ENCODE measurements around the gene FUZ.

GRCh38 chr19:49847731-49848696 lies 34.9 kb upstream of the FUZ start:
- no peak for TF ChIP-seq TAF1 (IDR thresholded peaks at IDR 0.05; ENCODE audit: borderline replicate concordance, insufficient read depth, low read length)
- TF ChIP-seq, protein P1, sequence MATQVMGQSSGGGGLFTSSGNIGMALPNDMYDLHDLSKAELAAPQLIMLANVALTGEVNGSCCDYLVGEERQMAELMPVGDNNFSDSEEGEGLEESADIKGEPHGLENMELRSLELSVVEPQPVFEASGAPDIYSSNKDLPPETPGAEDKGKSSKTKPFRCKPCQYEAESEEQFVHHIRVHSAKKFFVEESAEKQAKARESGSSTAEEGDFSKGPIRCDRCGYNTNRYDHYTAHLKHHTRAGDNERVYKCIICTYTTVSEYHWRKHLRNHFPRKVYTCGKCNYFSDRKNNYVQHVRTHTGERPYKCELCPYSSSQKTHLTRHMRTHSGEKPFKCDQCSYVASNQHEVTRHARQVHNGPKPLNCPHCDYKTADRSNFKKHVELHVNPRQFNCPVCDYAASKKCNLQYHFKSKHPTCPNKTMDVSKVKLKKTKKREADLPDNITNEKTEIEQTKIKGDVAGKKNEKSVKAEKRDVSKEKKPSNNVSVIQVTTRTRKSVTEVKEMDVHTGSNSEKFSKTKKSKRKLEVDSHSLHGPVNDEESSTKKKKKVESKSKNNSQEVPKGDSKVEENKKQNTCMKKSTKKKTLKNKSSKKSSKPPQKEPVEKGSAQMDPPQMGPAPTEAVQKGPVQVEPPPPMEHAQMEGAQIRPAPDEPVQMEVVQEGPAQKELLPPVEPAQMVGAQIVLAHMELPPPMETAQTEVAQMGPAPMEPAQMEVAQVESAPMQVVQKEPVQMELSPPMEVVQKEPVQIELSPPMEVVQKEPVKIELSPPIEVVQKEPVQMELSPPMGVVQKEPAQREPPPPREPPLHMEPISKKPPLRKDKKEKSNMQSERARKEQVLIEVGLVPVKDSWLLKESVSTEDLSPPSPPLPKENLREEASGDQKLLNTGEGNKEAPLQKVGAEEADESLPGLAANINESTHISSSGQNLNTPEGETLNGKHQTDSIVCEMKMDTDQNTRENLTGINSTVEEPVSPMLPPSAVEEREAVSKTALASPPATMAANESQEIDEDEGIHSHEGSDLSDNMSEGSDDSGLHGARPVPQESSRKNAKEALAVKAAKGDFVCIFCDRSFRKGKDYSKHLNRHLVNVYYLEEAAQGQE (IDR thresholded peaks at IDR 0.05; ENCODE audit: insufficient read depth in 1 of 2, low read depth in 2 of 2, low read length in 2 of 2) = no peak
- TF ChIP-seq SIN3A (IDR thresholded peaks at IDR 0.05; ENCODE audit: borderline replicate concordance, insufficient read depth, low read length) = no peak
- TF ChIP-seq POLR2AphosphoS5 (IDR thresholded peaks at IDR 0.05; ENCODE audit: low read depth, low read length) = no peak
- no peak for TF ChIP-seq FOXP2 (optimal IDR thresholded peaks at IDR 0.05; ENCODE audit: borderline replicate concordance, extremely low read depth, extremely low read length, insufficient read depth)
